Suprapubic skin (tissue), 4 donors: ENCODE measurements around the gene TRIM29.

Experiments
- EP300 ChIP-seq: sonication (generic); formaldehyde crosslinking; IDR thresholded peaks from one replicate; pipeline ENCODE4 v1.6.1; 2017; ENCODE audit warnings: antibody characterized with exemption
- POLR2A ChIP-seq, 2 donors: fragments of 450-650 bp; IDR thresholded peaks; one replicate each; pipeline ENCODE4 v1.6.1; 2017; ENCODE audit warnings: antibody characterized with exemption in 2 of 2, mild to moderate bottlenecking in 2 of 2, moderate library complexity in 2 of 2
- POLR2AphosphoS5 ChIP-seq, 3 donors: sonication (generic); formaldehyde crosslinking; IDR thresholded peaks; one replicate each; pipeline ENCODE4 v1.6.1; 2017; ENCODE audit warnings: antibody characterized with exemption in 3 of 3
- TF ChIP-seq, protein P1 (sequence below), 2 donors: fragments of 200-600 bp in 1 of 2; fragments of 450-650 bp in 1 of 2; sonication (generic) in 1 of 2; IDR thresholded peaks; one replicate each; pipeline ENCODE4 v1.5.1; 2016 to 2019; ENCODE audit warnings: antibody characterized with exemption in 2 of 2, mild to moderate bottlenecking in 1 of 2, moderate library complexity in 1 of 2

DNA sequence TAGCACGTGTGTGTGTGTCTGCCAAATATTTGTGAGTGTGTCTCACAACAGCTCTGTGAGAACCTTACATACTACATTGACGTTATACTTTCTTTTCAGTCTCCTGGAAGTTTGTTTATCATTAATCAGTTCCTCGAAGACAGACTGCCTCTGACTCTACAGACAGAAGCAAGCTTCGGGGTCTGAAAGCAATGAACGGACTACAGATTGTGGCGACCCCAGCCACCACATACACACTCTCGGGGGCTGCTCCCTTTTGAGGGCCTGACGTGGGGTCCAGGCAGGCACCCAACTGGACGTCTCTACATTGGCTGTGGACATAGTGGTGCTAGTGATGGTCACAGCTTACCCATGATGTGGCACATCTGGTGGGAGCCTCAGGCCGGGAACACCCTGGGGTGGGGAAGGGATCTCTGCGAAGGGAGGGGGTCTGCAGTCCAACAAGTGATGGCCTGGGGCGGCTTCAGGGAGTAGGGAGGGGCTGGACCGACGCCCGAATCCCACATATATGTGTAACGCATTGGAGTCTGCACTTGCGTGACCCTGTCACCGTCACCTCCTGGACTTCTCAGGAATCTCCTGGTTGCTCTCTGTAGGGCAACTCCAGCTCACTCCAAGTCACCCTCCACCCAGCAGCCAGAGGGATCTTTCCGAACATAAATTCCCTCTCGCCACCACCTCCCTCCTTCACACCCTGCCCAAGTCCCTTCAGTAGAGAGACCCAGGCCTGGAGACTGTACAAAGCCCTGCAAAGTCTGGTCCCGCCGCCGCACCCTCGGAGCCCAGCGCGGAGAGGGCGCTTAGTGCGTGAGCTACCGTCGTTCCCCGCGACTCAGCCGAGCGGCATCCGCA, 30.4 kb upstream of the TRIM29 start:
- TF ChIP-seq, protein P1, sequence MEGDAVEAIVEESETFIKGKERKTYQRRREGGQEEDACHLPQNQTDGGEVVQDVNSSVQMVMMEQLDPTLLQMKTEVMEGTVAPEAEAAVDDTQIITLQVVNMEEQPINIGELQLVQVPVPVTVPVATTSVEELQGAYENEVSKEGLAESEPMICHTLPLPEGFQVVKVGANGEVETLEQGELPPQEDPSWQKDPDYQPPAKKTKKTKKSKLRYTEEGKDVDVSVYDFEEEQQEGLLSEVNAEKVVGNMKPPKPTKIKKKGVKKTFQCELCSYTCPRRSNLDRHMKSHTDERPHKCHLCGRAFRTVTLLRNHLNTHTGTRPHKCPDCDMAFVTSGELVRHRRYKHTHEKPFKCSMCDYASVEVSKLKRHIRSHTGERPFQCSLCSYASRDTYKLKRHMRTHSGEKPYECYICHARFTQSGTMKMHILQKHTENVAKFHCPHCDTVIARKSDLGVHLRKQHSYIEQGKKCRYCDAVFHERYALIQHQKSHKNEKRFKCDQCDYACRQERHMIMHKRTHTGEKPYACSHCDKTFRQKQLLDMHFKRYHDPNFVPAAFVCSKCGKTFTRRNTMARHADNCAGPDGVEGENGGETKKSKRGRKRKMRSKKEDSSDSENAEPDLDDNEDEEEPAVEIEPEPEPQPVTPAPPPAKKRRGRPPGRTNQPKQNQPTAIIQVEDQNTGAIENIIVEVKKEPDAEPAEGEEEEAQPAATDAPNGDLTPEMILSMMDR (IDR thresholded peaks at IDR 0.05), result no peak
- no peak for TF ChIP-seq POLR2AphosphoS5 (IDR thresholded peaks at IDR 0.05)
- TF ChIP-seq POLR2A (IDR thresholded peaks at IDR 0.05), result no peak
- no peak for TF ChIP-seq EP300
